GM12891 (cell line): ENCODE measurements around the gene C1orf226.

Experiments used
- POLR2A ChIP-seq: IDR thresholded peaks from 2 replicates; pipeline ENCODE4 v1.6.1; 2011; ENCODE audit warnings: low read depth, low read length, control low read depth
- POLR2AphosphoS5 ChIP-seq: IDR thresholded peaks from 2 replicates; pipeline ENCODE4 v1.6.1; 2011; ENCODE audit warnings: low read depth, low read length, control low read depth
- SPI1 ChIP-seq: IDR thresholded peaks from 2 replicates; pipeline ENCODE4 v1.6.1; 2011; ENCODE audit warnings: low read depth, low read length, control low read depth
- TAF1 ChIP-seq: IDR thresholded peaks from 2 replicates; pipeline ENCODE4 v1.6.1; 2011; ENCODE audit warnings: low read depth, low read length, control low read depth

GRCh38 chr1:162385280-162385623 is 3.7 kb downstream of the C1orf226 start:
- TF ChIP-seq POLR2A (no peak), SPI1 (no peak), TAF1 (no peak), POLR2AphosphoS5 (no peak)
